IMR-90 (cell line): ENCODE data around the gene FBXL19.
A peak's percentile ranks its signal among the peaks of the same experiment; 100 is the strongest.

ENCODE experiments used
- BHLHE40 ChIP-seq: fragments of 150-350 bp; IDR thresholded peaks from 2 replicates; pipeline ENCODE4 v1.6.1; 2016; ENCODE audit warnings: mild to moderate bottlenecking, low read depth, low read length
- CHD1 ChIP-seq: IDR thresholded peaks from 2 replicates; pipeline ENCODE4 v1.6.1; 2012; ENCODE audit warnings: low read depth, low read length, improper control_type of control experiment
- CTCF ChIP-seq: conservative IDR thresholded peaks from 2 replicates; pipeline ENCODE4 v1.5.1; 2012; ENCODE audit warnings: mild to moderate bottlenecking, low read depth, low read length, improper control_type of control experiment
- MAZ ChIP-seq: IDR thresholded peaks from 2 replicates; pipeline ENCODE4 v1.6.1; 2012; ENCODE audit warnings: low read depth, mild to moderate bottlenecking, low read length, improper control_type of control experiment, moderate library complexity, borderline replicate concordance
- NFE2L2 ChIP-seq: fragments of 150-350 bp; IDR thresholded peaks from 2 replicates; pipeline ENCODE4 v1.6.1; 2016; ENCODE audit warnings: low read depth, mild to moderate bottlenecking, low read length
- POLR2A ChIP-seq: IDR thresholded peaks from 2 replicates; pipeline ENCODE4 v1.6.1; 2012; ENCODE audit warnings: mild to moderate bottlenecking, low read depth, low read length
- RAD21 ChIP-seq: IDR thresholded peaks from 2 replicates; pipeline ENCODE4 v1.6.1; 2012; ENCODE audit warnings: low read length, improper control_type of control experiment
- RFX5 ChIP-seq: IDR thresholded peaks from 2 replicates; pipeline ENCODE4 v1.8.0; 2012; ENCODE audit warnings: low read depth, mild to moderate bottlenecking, low read length, moderate library complexity
- USF2 ChIP-seq: fragments of 150-350 bp; IDR thresholded peaks from 2 replicates; pipeline ENCODE4 v1.6.1; 2017; ENCODE audit warnings: mild to moderate bottlenecking, antibody characterized with exemption, low read length, low read depth

- TF ChIP-seq NFE2L2 = no peak
- no peak for TF ChIP-seq CTCF
- no peak for TF ChIP-seq CHD1
- no peak for TF ChIP-seq POLR2A
- TF ChIP-seq BHLHE40 = no peak
- no peak for TF ChIP-seq RAD21
- 0 out of 2 replicates have a peak, but pooled peaks have one; percentile 9 for TF ChIP-seq MAZ
- no peak for TF ChIP-seq USF2
- TF ChIP-seq RFX5 = no peak
Measured at GRCh38 chr16:30996985-30997724, 73.8 kb downstream of the FBXL19 start.
